DND-41 (cell line): ENCODE results near the gene VMO1.
A peak's percentile ranks its signal among the peaks of the same experiment; 100 is the strongest.

ENCODE experiments used
- ATAC-seq: fragments of 200-7000 bp; cut with Tn5 transposase; 3 replicates; pipeline ENCODE4 v1.9.1; 2021; ENCODE audit warnings: low read depth; ENCODE audit not compliant: insufficient read depth
- DNase-seq: peaks from one replicate; pipeline ENCODE4 v3.0.0-alpha.2; 2020
- H2AFZ ChIP-seq: 2 replicates; pipeline ENCODE4 v1.6.0; 2012; ENCODE audit warnings: low read depth, low read length
- H3K27ac ChIP-seq: 2 replicates; pipeline ENCODE4 v1.5.1; 2012; ENCODE audit warnings: low read length, inconsistent platforms
- H3K27me3 ChIP-seq: fragments of 200-600 bp; sonication (generic); 2 replicates; pipeline ENCODE4 v1.6.0; 2012; ENCODE audit warnings: low read length, mild to moderate bottlenecking, inconsistent platforms; ENCODE audit not compliant: insufficient read depth, poor library complexity
- H3K36me3 ChIP-seq: 2 replicates; pipeline ENCODE4 v1.5.1; 2012; ENCODE audit warnings: low read length, inconsistent platforms; ENCODE audit not compliant: insufficient read depth
- H3K4me1 ChIP-seq: 2 replicates; pipeline ENCODE4 v1.5.1; 2012; ENCODE audit warnings: mild to moderate bottlenecking, low read length; ENCODE audit not compliant: insufficient read depth
- H3K4me2 ChIP-seq: 2 replicates; pipeline ENCODE4 v1.6.0; 2012; ENCODE audit warnings: mild to moderate bottlenecking, moderate library complexity, low read length, inconsistent platforms; ENCODE audit not compliant: insufficient read depth
- H3K4me3 ChIP-seq, 2 experiments: fragments of 200-600 bp in 1 of 2; shearing (Covaris generic) in 1 of 2; 2 replicates each; pipeline ENCODE4 v1.5.1; 2012 to 2016; ENCODE audit warnings: inconsistent platforms in 2 of 2, low read length in 2 of 2, mild to moderate bottlenecking in 2 of 2, low read depth in 1 of 2, moderate library complexity in 1 of 2
- H3K79me2 ChIP-seq: 2 replicates; pipeline ENCODE4 v1.6.0; 2012; ENCODE audit warnings: low read length, inconsistent platforms; ENCODE audit not compliant: insufficient read depth
- H3K9ac ChIP-seq: 2 replicates; pipeline ENCODE4 v1.6.0; 2012; ENCODE audit warnings: low read depth, mild to moderate bottlenecking, inconsistent platforms, low read length, moderate library complexity
- H3K9me3 ChIP-seq: 2 replicates; pipeline ENCODE4 v1.5.1; 2012; ENCODE audit warnings: low read length, moderate library complexity, mild to moderate bottlenecking, inconsistent platforms; ENCODE audit not compliant: insufficient read depth, severe bottlenecking
- H4K20me1 ChIP-seq: 2 replicates; pipeline ENCODE4 v1.6.0; 2012; ENCODE audit warnings: low read length; ENCODE audit not compliant: insufficient read depth
- CTCF ChIP-seq: IDR thresholded peaks from 2 replicates; pipeline ENCODE4 v1.5.1; 2012; ENCODE audit warnings: borderline replicate concordance, low read length, moderate library complexity, mild to moderate bottlenecking; ENCODE audit not compliant: poor library complexity, severe bottlenecking; ENCODE audit errors: extremely low read depth
- EZH2 ChIP-seq: IDR thresholded peaks from 3 replicates; pipeline ENCODE4 v1.6.1; 2012; ENCODE audit warnings: borderline replicate concordance, low read depth, mild to moderate bottlenecking, moderate library complexity, low read length, inconsistent platforms; ENCODE audit not compliant: severe bottlenecking

The VMO1 gene

GRCh38 chr17:4815043-4815675, 29.0 kb upstream of the VMO1 start:
- TF ChIP-seq CTCF (peak; percentile 35), EZH2 (no peak)
- Histone ChIP-seq H3K9me3 (no peaks in the 10 kb centered on the region), H3K4me1 (no peaks in the 10 kb centered on the region), H3K27me3 (no peaks in the 10 kb centered on the region), H3K4me2 (no peak overlapping the region), H3K36me3 (no peaks in the 10 kb centered on the region), H2AFZ (no peak overlapping the region), H3K9ac (no peak overlapping the region), H3K27ac (no peak overlapping the region), H4K20me1 (no peaks in the 10 kb centered on the region), H3K4me3 (no peak overlapping the region), H3K79me2 (no peaks in the 10 kb centered on the region)
- ATAC-seq = no peak
- DNase-seq = no peak

- Histone ChIP-seq H3K4me3 (no peak overlapping the region), H2AFZ (no peak overlapping the region), H3K27ac (no peak overlapping the region), H3K36me3 (no peaks in the 10 kb centered on the region; the same call in 1 of the 2 replicates), H3K4me2 (no peak overlapping the region), H3K27me3 (no peaks in the 10 kb centered on the region), H4K20me1 (no peaks in the 10 kb centered on the region), H3K79me2 (no peaks in the 10 kb centered on the region), H3K4me1 (peaks cover 5% of the 10 kb centered on the region), H3K9ac (no peak overlapping the region), H3K9me3 (no peaks in the 10 kb centered on the region)
- ATAC-seq (no peak), DNase-seq (no peak)
- TF ChIP-seq EZH2 (no peak), CTCF (no peak)
Observed at GRCh38 chr17:4812690-4813089, 26.5 kb upstream of the VMO1 start.

- no peak overlapping the region for H3K4me3 ChIP-seq
- no peaks in the 10 kb centered on the region for H4K20me1 ChIP-seq
- no peaks in the 10 kb centered on the region for H3K9me3 ChIP-seq
- DNase-seq (no peak), ATAC-seq (no peak)
- H3K36me3 ChIP-seq = no peaks in the 10 kb centered on the region; the same call in 1 of the 2 replicates
- H3K79me2 ChIP-seq = no peaks in the 10 kb centered on the region
- H2AFZ ChIP-seq = no peak overlapping the region
- H3K4me1 ChIP-seq = peaks cover 8% of the 10 kb centered on the region
- no peak overlapping the region for H3K27ac ChIP-seq
- no peak for TF ChIP-seq CTCF
- TF ChIP-seq EZH2 = no peak
- no peak overlapping the region for H3K9ac ChIP-seq
- no peak overlapping the region for H3K4me2 ChIP-seq
- no peaks in the 10 kb centered on the region for H3K27me3 ChIP-seq
Observed at GRCh38 chr17:4811471-4811870, 25.3 kb upstream of the VMO1 start.

GRCh38 chr17:4810696-4811290, 24.6 kb upstream of the VMO1 start:
- Histone ChIP-seq H4K20me1 (no peaks in the 10 kb centered on the region), H3K4me1 (peaks cover 15% of the 10 kb centered on the region), H3K36me3 (no peaks in the 10 kb centered on the region; the same call in 1 of the 2 replicates), H3K9ac (no peak overlapping the region), H3K27ac (no peak overlapping the region), H3K9me3 (no peaks in the 10 kb centered on the region), H3K27me3 (no peaks in the 10 kb centered on the region), H3K79me2 (no peaks in the 10 kb centered on the region), H3K4me2 (no peak overlapping the region), H3K4me3 (no peak overlapping the region), H2AFZ (no peak overlapping the region)
- TF ChIP-seq EZH2 = no peak
- TF ChIP-seq CTCF = no peak
- no peak for ATAC-seq
- DNase-seq = no peak
